Stimulated activated CD8-positive, alpha-beta memory T cell treated with anti-CD3 and anti-CD28 coated beads, Interleukin-2, amount 100 ng/mL, for 48 hours (primary cell): Measurements from ENCODE around the gene SBK1.
"Not testable (repeated sequence)": the region's sequence is repeated elsewhere in the genome, so short reads cannot be mapped to it uniquely, and the experiment has no call there.

Experiments
- DNase-seq, 2 donors: peaks; one replicate each; pipeline ENCODE4 v3.0.0-alpha.2; 2020; ENCODE audit warnings: low read depth in 2 of 2

Gene SBK1

GRCh38 chr16:28308794-28309584 lies 16.7 kb downstream of the SBK1 start:
- no peak for DNase-seq

- peak; percentile 80 for DNase-seq
These were observed 17.5 kb downstream of the SBK1 start for GRCh38 chr16:28309811-28310311.

GRCh38 chr16:28310796-28311195 lies 18.5 kb downstream of the SBK1 start:
- DNase-seq, result no peak

- no peak for DNase-seq
These were observed 19.1 kb downstream of the SBK1 start for GRCh38 chr16:28311413-28311812.

- DNase-seq, result peak in 1 of 2 donors; percentile 42
These were observed 19.6 kb downstream of the SBK1 start for GRCh38 chr16:28311913-28312312.

- DNase-seq, result no peak
These were observed 20.0 kb downstream of the SBK1 start for GRCh38 chr16:28312327-28312726.

GRCh38 chr16:28313587-28313986 lies 21.3 kb downstream of the SBK1 start:
- no peak for DNase-seq

- no peak for DNase-seq
These were observed 23.7 kb downstream of the SBK1 start for GRCh38 chr16:28316054-28316453.

- peak; percentile 60 to 72 for DNase-seq
These were observed 24.9 kb downstream of the SBK1 start for GRCh38 chr16:28317040-28317880.

- DNase-seq, result no peak
These were observed 25.9 kb downstream of the SBK1 start for GRCh38 chr16:28318042-28318744.

- no peak for DNase-seq
These were observed 27.2 kb downstream of the SBK1 start for GRCh38 chr16:28319476-28320022.

GRCh38 chr16:28320023-28320561 lies 27.8 kb downstream of the SBK1 start:
- no peak for DNase-seq

- DNase-seq, result no peak
These were observed 28.4 kb downstream of the SBK1 start for GRCh38 chr16:28320741-28321140.

GRCh38 chr16:28321700-28322411 lies 29.5 kb downstream of the SBK1 start:
- no peak for DNase-seq

GRCh38 chr16:28324235-28324886 lies 32.0 kb downstream of the SBK1 start:
- DNase-seq, result no peak

- DNase-seq, result no peak
These were observed 32.6 kb downstream of the SBK1 start for GRCh38 chr16:28324887-28325279.

- DNase-seq, result peak; percentile 56 to 61
These were observed 34.7 kb downstream of the SBK1 start for GRCh38 chr16:28326881-28327610.

GRCh38 chr16:28330232-28330631 lies 37.9 kb downstream of the SBK1 start:
- not testable (repeated sequence) for DNase-seq

- not testable (repeated sequence) for DNase-seq
These were observed 38.7 kb downstream of the SBK1 start for GRCh38 chr16:28330981-28331380.

GRCh38 chr16:28332632-28333031 lies 40.3 kb downstream of the SBK1 start:
- DNase-seq, result not testable (repeated sequence)
